IMR-90 (cell line): ENCODE measurements around the gene EIF5A. TPM values are rescaled to one million over a fixed set of nuclear protein-coding genes. Genes with fewer than 3 reads are reported as not detected.

ENCODE experiments used
- ATAC-seq: fragments of 200-7000 bp; cut with Tn5 transposase; 2 replicates; pipeline ENCODE4 v1.9.1; 2020; ENCODE audit warnings: low read depth, mild to moderate bottlenecking, moderate library complexity
- BruUV-seq: library from RNA; stranded (reverse); fragments of 400-500 nt; replicated peaks from 2 replicates; lab custom pipeline; 2021; lab: Mats Ljungman, UMichigan
- CTCF ChIA-PET: fragments of 300-600 bp; formaldehyde crosslinking; extraction: SDS; loops from one replicate; lab custom pipeline; 2021; ENCODE audit warnings: antibody characterized with exemption; lab: Yijun Ruan, JAX
- POLR2A ChIA-PET: fragments of 300-600 bp; sonication (Branson Sonifier 250); formaldehyde crosslinking; loops from one replicate; lab custom pipeline; 2022; ENCODE audit warnings: antibody characterized with exemption; ENCODE audit not compliant: unreplicated experiment; lab: Charles Lee
- DNase-seq: peaks from one replicate; pipeline ENCODE4 v3.0.0; 2013
- H2AFZ ChIP-seq: replicated peaks from 2 replicates; pipeline ENCODE3; 2013; ENCODE audit warnings: low read length, mild to moderate bottlenecking; ENCODE audit not compliant: poor library complexity
- H2AK5ac ChIP-seq: 2 replicates; pipeline ENCODE4 v1.6.1; 2013; ENCODE audit warnings: low read depth, low read length, inconsistent platforms
- H2AK9ac ChIP-seq: replicated peaks from 2 replicates; pipeline ENCODE3; 2013; ENCODE audit warnings: mild to moderate bottlenecking, low read depth, low read length, moderate library complexity; ENCODE audit not compliant: poor library complexity
- H2BK120ac ChIP-seq: 2 replicates; pipeline ENCODE4 v1.6.1; 2013; ENCODE audit warnings: low read depth, low read length, inconsistent platforms
- H2BK15ac ChIP-seq: 3 replicates; pipeline ENCODE4 v1.6.1; 2013; ENCODE audit warnings: low read depth, low read length, inconsistent platforms
- H2BK20ac ChIP-seq: 2 replicates; pipeline ENCODE4 v1.6.1; 2013; ENCODE audit warnings: low read depth, mild to moderate bottlenecking, inconsistent platforms, low read length, moderate library complexity
- H2BK5ac ChIP-seq: 2 replicates; pipeline ENCODE4 v1.6.1; 2013; ENCODE audit warnings: mild to moderate bottlenecking, low read depth, low read length, inconsistent platforms; ENCODE audit not compliant: poor library complexity, severe bottlenecking
- H3K14ac ChIP-seq: replicated peaks from 2 replicates; pipeline ENCODE4 v1.6.1; 2013; ENCODE audit warnings: low read depth, low read length, inconsistent platforms
- H3K18ac ChIP-seq: 2 replicates; pipeline ENCODE4 v1.6.1; 2013; ENCODE audit warnings: low read depth, low read length, control low read depth
- H3K23ac ChIP-seq: 2 replicates; pipeline ENCODE4 v1.6.1; 2013; ENCODE audit warnings: low read depth, low read length, inconsistent platforms
- H3K27ac ChIP-seq: 2 replicates; pipeline ENCODE4 v1.5.1; 2013; ENCODE audit warnings: mild to moderate bottlenecking, control low read depth, low read length; ENCODE audit not compliant: insufficient read depth
- H3K27me3 ChIP-seq: 2 replicates; pipeline ENCODE4 v1.6.1; 2013; ENCODE audit warnings: low read length; ENCODE audit not compliant: control insufficient read depth, insufficient read depth
- H3K36me3 ChIP-seq: 2 replicates; pipeline ENCODE4 v1.6.1; 2013; ENCODE audit warnings: low read length, mixed read lengths; ENCODE audit not compliant: control insufficient read depth, insufficient read depth
- H3K4ac ChIP-seq: 2 replicates; pipeline ENCODE4 v1.6.1; 2013; ENCODE audit warnings: low read depth, low read length, inconsistent platforms
- H3K4me1 ChIP-seq: 2 replicates; pipeline ENCODE4 v1.6.1; 2013; ENCODE audit warnings: low read length, mixed read lengths; ENCODE audit not compliant: control insufficient read depth, insufficient read depth
- H3K4me2 ChIP-seq: 2 replicates; pipeline ENCODE4 v1.6.1; 2013; ENCODE audit warnings: low read depth, mild to moderate bottlenecking, control low read depth, low read length, moderate library complexity
- H3K4me3 ChIP-seq: 2 replicates; pipeline ENCODE4 v1.5.1; 2013; ENCODE audit warnings: low read depth, mild to moderate bottlenecking, control low read depth, low read length, moderate library complexity; ENCODE audit not compliant: insufficient read depth
- H3K56ac ChIP-seq: 2 replicates; pipeline ENCODE4 v1.6.1; 2013; ENCODE audit warnings: low read length, inconsistent platforms; ENCODE audit not compliant: insufficient read depth; ENCODE audit errors: extremely low read depth
- H3K79me1 ChIP-seq, 2 experiments: 2 replicates each; pipeline ENCODE4 v1.6.1; 2013; ENCODE audit warnings: low read length in 2 of 2, inconsistent platforms in 1 of 2, low read depth in 1 of 2
- H3K9ac ChIP-seq: 2 replicates; pipeline ENCODE4 v1.6.1; 2013; ENCODE audit warnings: low read depth, low read length, control low read depth
- H3K9me1 ChIP-seq: 2 replicates; pipeline ENCODE4 v1.6.1; 2013; ENCODE audit warnings: low read length, inconsistent platforms; ENCODE audit not compliant: insufficient read depth
- H3K9me3 ChIP-seq: 2 replicates; pipeline ENCODE4 v1.6.1; 2013; ENCODE audit warnings: low read length; ENCODE audit not compliant: control insufficient read depth, insufficient read depth
- H4K20me1 ChIP-seq: 2 replicates; pipeline ENCODE4 v1.6.1; 2013; ENCODE audit warnings: low read length, inconsistent platforms; ENCODE audit not compliant: insufficient read depth
- H4K5ac ChIP-seq: 2 replicates; pipeline ENCODE4 v1.6.1; 2013; ENCODE audit warnings: mild to moderate bottlenecking, low read depth, low read length, control low read depth
- H4K8ac ChIP-seq, 2 experiments: 2 replicates each; pipeline ENCODE4 v1.6.1; 2013; ENCODE audit warnings: low read depth in 2 of 2, low read length in 2 of 2, control low read depth in 1 of 2, inconsistent platforms in 1 of 2
- H4K91ac ChIP-seq: 2 replicates; pipeline ENCODE4 v1.6.1; 2013; ENCODE audit warnings: low read depth, low read length, inconsistent platforms; ENCODE audit not compliant: insufficient read depth
- MAFK ChIP-seq: IDR thresholded peaks from 2 replicates; pipeline ENCODE4 v1.6.1; 2012; ENCODE audit warnings: low read depth, low read length, improper control_type of control experiment
- NFE2L2 ChIP-seq: fragments of 150-350 bp; IDR thresholded peaks from 2 replicates; pipeline ENCODE4 v1.6.1; 2016; ENCODE audit warnings: low read depth, mild to moderate bottlenecking, low read length
- SMC3 ChIP-seq: fragments of 150-350 bp; IDR thresholded peaks from 2 replicates; pipeline ENCODE4 v1.6.1; 2016; ENCODE audit warnings: low read depth, mild to moderate bottlenecking, antibody characterized with exemption, low read length, moderate library complexity
- WGBS, 2 experiments: methylation state at CpG; one replicate each; pipeline versions ENCODE4 v1.1.5 to v1.1.7; 2013; ENCODE audit warnings: missing lambda C conversion rate in 2 of 2; ENCODE audit not compliant: insufficient read length in 1 of 2; ENCODE audit errors: extremely low coverage in 2 of 2; 5-methylcytosine and 5-hydroxymethylcytosine counted together
- dilution Hi-C: fragments of 300-500 bp; cut with HindIII; formaldehyde crosslinking; loops from one replicate; pipeline ENCODE4 v1.14.3; 2018; ENCODE audit warnings: low sequenced_read_pairs; ENCODE audit not compliant: unreplicated experiment
- in situ Hi-C: fragments of 300-500 bp; cut with MboI; formaldehyde crosslinking; loops from 3 replicates; pipeline ENCODE4 v1.14.3; 2019; ENCODE audit warnings: low sequenced_read_pairs, inconsistent platforms, mixed read lengths
- intact Hi-C: fragments of 100-400 bp; cut with micrococcal nuclease; formaldehyde crosslinking; loops from 2 replicates; pipeline ENCODE4 v1.10.0; 2022
- polyA plus RNA-seq, 3 experiments: library from polyadenylated mRNA; depleted of rRNA; stranded (reverse); fragments of >200 nt; gene quantifications; 2 replicates each; pipeline ENCODE4 v1.2.3, GENCODE V29; 2012; ENCODE audit warnings: low replicate concordance in 1 of 3
- total RNA-seq: library from RNA; depleted of rRNA; stranded (reverse); fragments of >200 nt; gene quantifications from 2 replicates; pipeline ENCODE4 v1.2.3, GENCODE V29; 2012
- TF ChIP-seq, protein P1 (sequence below): conservative IDR thresholded peaks from 2 replicates; pipeline ENCODE4 v1.5.1; 2012; ENCODE audit warnings: mild to moderate bottlenecking, low read depth, low read length, improper control_type of control experiment
- TF ChIP-seq, protein P2 (sequence below): fragments of 150-350 bp; IDR thresholded peaks from 2 replicates; pipeline ENCODE4 v1.6.1; 2016; ENCODE audit warnings: low read depth, mild to moderate bottlenecking, low read length, moderate library complexity, borderline replicate concordance
- TF ChIP-seq, protein P3 (sequence below): fragments of 150-350 bp; IDR thresholded peaks from 2 replicates; pipeline ENCODE4 v1.6.1; 2017; ENCODE audit warnings: mild to moderate bottlenecking, antibody characterized with exemption, low read length, low read depth

Gene EIF5A
- total and polyA plus RNA-seq, 2 of the 4 experiments (the other 2 are of a cell fraction): 782 to 883 TPM

DNA sequence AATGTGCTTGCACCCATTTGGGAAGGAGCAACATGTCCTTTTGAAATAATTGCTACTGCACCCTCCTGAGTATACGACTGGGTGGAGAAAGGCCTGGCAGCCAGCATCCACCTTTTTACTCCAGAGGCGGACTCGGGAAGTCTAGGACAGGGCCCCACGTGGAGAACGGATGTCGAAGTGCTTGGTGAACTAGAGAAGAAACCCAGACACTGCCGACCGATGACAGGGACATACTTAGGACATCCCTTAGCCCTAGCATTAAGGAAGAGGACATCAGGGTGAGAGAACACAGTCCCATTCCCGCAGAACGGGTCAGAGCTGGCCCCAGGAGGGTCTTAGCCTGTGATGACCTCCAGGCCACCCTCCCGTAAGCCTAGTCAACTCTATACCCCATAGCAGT, 16.7 kb upstream of the EIF5A start:
- no peak for ATAC-seq
- Histone ChIP-seq H2BK20ac (no peak overlapping the region), H4K5ac (no peak overlapping the region), H3K27ac (no peak overlapping the region), H2BK5ac (no peak overlapping the region), H3K9me1 (no peaks in the 10 kb centered on the region; the same call in 1 of the 2 replicates), H2AFZ (no peak overlapping the region), H3K4me1 (peaks cover 3% of the 10 kb centered on the region), H3K36me3 (no peaks in the 10 kb centered on the region), H2BK120ac (no peak overlapping the region), H3K4ac (no peak overlapping the region), H3K4me2 (no peak overlapping the region), H3K23ac (no peak overlapping the region), H3K27me3 (peaks cover 81% of the 10 kb centered on the region), H2BK15ac (no peak overlapping the region), H3K18ac (no peak overlapping the region), H3K4me3 (no peak overlapping the region), H4K91ac (no peak overlapping the region), H3K14ac (no peak overlapping the region), H3K79me1 (no peaks in the 10 kb centered on the region), H2AK9ac (no peak overlapping the region), H2AK5ac (no peak overlapping the region), H4K20me1 (0 out of 2 replicates have a peak, but pooled peaks cover 3% of the 10 kb centered on the region), H3K56ac (no peak overlapping the region), H3K9ac (no peak overlapping the region), H4K8ac (no peak overlapping the region), H3K9me3 (no peaks in the 10 kb centered on the region; the same call in 1 of the 2 replicates)
- BruUV-seq: no TSS peak
- POLR2A ChIA-PET: no interaction called here
- 40% methylated on average over 2 of the region's 11 CpGs; no CpG with 5 or more reads in 1 of the 2 experiments for WGBS, 2 experiments
- dilution Hi-C loops (no loop called here), in situ Hi-C loops (no loop called here), intact Hi-C loops (no loop called here)
- CTCF ChIA-PET: no interaction called here
- TF ChIP-seq, protein P1, sequence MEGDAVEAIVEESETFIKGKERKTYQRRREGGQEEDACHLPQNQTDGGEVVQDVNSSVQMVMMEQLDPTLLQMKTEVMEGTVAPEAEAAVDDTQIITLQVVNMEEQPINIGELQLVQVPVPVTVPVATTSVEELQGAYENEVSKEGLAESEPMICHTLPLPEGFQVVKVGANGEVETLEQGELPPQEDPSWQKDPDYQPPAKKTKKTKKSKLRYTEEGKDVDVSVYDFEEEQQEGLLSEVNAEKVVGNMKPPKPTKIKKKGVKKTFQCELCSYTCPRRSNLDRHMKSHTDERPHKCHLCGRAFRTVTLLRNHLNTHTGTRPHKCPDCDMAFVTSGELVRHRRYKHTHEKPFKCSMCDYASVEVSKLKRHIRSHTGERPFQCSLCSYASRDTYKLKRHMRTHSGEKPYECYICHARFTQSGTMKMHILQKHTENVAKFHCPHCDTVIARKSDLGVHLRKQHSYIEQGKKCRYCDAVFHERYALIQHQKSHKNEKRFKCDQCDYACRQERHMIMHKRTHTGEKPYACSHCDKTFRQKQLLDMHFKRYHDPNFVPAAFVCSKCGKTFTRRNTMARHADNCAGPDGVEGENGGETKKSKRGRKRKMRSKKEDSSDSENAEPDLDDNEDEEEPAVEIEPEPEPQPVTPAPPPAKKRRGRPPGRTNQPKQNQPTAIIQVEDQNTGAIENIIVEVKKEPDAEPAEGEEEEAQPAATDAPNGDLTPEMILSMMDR: no peak
- TF ChIP-seq SMC3: no peak
- TF ChIP-seq NFE2L2: no peak
- TF ChIP-seq, protein P2, sequence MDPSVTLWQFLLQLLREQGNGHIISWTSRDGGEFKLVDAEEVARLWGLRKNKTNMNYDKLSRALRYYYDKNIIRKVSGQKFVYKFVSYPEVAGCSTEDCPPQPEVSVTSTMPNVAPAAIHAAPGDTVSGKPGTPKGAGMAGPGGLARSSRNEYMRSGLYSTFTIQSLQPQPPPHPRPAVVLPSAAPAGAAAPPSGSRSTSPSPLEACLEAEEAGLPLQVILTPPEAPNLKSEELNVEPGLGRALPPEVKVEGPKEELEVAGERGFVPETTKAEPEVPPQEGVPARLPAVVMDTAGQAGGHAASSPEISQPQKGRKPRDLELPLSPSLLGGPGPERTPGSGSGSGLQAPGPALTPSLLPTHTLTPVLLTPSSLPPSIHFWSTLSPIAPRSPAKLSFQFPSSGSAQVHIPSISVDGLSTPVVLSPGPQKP: no peak
- no peak for TF ChIP-seq MAFK
- TF ChIP-seq, protein P3, sequence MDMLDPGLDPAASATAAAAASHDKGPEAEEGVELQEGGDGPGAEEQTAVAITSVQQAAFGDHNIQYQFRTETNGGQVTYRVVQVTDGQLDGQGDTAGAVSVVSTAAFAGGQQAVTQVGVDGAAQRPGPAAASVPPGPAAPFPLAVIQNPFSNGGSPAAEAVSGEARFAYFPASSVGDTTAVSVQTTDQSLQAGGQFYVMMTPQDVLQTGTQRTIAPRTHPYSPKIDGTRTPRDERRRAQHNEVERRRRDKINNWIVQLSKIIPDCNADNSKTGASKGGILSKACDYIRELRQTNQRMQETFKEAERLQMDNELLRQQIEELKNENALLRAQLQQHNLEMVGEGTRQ: no peak
- DNase-seq: no peak
